ENCODE results near the gene PAFAH1B2. TPM values are rescaled to one million over a fixed set of nuclear protein-coding genes. Genes with fewer than 3 reads are reported as not detected.

PAFAH1B2 gene
- total RNA-seq, 1 experiment from 2014 or later = 74.9 TPM

DNA sequence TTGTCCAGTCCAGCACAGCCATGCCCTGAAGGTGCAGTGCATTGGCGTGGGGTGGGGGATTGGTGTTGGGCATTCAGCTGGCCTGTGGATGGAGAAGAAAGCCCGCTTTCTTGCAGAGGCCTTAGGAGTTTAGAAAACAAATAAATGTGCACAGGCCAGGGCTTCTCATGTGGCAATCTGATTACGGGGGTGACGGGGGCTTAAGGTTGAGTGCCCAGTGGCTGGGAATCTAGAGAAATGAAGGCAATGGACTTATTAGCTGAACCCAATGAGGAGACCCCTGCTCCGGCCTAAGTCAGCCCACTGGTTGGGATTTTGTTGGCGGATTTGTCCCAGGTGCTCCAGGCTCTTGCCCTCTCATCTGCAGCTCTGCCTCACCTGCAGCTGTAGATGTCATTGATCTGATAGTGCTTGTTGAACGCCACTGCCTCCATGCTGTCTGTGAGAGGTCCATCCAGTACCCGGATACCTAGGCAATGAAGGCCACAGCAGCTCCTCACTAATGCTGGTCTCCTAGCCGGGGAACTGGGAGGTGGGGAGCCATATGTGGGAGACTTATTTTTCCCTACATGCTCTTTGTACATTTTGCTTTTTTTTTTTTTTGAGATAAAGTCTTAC, 81.6 kb downstream of the PAFAH1B2 start:
- no peak for DNase-seq (ENCODE audit: low read depth)
- in situ Hi-C loops (cut with HindIII; ENCODE audit: low pct_unique_long_range_greater_than_20kb, low sequenced_read_pairs) = no loop called here

Other genes with a start within 250 kb of the PAFAH1B2 start
- gene SIK3, start 45.9 kb upstream of the PAFAH1B2 start, total RNA-seq (2014; rRNA removed; shearing (Covaris generic); ENCODE audit: low replicate concordance) = 4.6 and 5.6 TPM in 2 replicates
- gene SIDT2, start 34.5 kb downstream of the PAFAH1B2 start, total RNA-seq (2014; rRNA removed; shearing (Covaris generic); ENCODE audit: low replicate concordance) = 11.8 and 24.1 TPM in 2 replicates
- gene TAGLN, start 55.1 kb downstream of the PAFAH1B2 start, total RNA-seq (2014; rRNA removed; shearing (Covaris generic); ENCODE audit: low replicate concordance) = 0.54 and 0.72 TPM in 2 replicates
- 10.5 and 26.7 TPM in 2 replicates for gene PCSK7, start 87.8 kb downstream of the PAFAH1B2 start, total RNA-seq (2014; rRNA removed; shearing (Covaris generic); ENCODE audit: low replicate concordance)
- 1.7 and 4.0 TPM in 2 replicates for gene RNF214, start 88.4 kb downstream of the PAFAH1B2 start, total RNA-seq (2014; rRNA removed; shearing (Covaris generic); ENCODE audit: low replicate concordance)
- 0.64 and 2.0 TPM in 2 replicates for gene BACE1-AS, start 147.1 kb downstream of the PAFAH1B2 start, total RNA-seq (2014; rRNA removed; shearing (Covaris generic); ENCODE audit: low replicate concordance)
- 4.5 and 7.4 TPM in 2 replicates for gene BACE1, start 172.0 kb downstream of the PAFAH1B2 start, total RNA-seq (2014; rRNA removed; shearing (Covaris generic); ENCODE audit: low replicate concordance)
- 7.9 and 21.5 TPM in 2 replicates for gene CEP164, start 183.6 kb downstream of the PAFAH1B2 start, total RNA-seq (2014; rRNA removed; shearing (Covaris generic); ENCODE audit: low replicate concordance)